GM15510 (cell line): ENCODE measurements around the gene PFKL.

Experiments used
- POLR2A ChIP-seq: IDR thresholded peaks from 3 replicates; pipeline ENCODE4 v1.6.1; 2011; ENCODE audit warnings: borderline replicate concordance; ENCODE audit not compliant: insufficient read length; ENCODE audit errors: extremely low read depth

PFKL gene

DNA sequence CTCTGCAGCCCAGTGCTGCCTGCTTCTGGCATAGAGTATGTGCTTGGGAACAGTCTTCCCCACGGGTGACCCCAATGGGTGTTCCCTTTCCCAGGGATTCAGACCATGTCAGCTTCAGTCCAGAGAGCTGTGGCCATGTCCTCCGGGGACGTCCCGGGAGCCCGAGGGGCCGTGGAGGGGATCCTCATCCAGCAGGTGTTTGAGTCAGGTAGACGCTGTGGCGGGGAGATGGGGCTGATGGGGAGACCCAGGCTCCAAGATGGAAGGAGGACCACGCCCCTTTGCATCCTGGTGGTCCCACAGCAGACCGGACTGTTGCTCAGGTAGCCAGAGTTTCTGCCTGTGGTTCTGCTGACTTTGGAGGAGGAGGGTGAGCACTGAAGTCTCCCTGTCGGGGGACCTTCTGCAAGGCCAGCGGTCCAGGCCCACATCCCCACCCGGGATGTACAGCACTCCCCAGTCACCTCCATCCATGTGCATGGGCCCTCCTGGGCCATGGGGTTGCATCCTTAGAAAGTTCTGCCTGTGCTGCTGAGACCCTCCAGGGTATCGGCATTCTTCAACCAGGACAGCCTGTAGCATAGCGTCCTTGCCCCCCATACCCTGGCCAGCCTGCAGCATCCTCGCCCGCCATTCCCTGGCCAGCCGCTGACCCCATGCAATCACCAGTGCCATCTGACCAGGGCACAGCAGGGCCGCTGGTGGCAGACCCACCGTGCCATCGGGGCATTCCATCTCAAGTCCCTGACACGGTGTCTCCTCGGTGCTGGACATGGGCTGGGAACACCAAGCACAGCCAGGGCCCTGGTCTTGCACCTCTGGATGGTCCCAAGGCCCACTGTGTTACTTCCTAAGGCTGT is 11.4 kb upstream of the PFKL start:
- TF ChIP-seq POLR2A: no peak

DNA sequence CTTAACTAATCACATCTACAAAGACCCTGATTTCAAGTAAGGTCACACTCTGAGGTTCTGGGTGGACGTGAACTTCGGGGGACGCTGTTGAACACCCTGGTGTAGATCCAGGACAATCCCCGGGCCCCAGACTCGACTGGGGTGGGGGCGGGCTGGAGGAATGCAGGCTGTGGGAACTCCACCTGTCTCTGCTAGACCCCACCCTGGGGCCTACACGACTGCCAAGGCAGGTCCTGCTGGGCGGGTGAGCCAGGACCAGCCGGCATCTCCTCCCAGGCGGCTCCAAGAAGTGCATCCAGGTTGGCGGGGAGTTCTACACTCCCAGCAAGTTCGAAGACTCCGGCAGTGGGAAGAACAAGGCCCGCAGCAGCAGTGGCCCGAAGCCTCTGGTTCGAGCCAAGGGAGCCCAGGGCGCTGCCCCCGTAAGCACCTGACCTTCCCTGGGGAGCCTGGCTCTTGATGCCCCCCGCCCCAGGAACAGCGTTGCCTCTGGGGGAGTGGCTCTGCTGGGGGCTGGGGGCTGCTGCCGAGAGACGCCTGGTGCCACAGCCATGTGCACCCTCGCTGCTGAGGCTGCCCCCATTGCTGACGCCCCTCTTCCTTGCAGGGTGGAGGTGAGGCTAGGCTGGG is 10.4 kb upstream of the PFKL start:
- TF ChIP-seq POLR2A: no peak

DNA sequence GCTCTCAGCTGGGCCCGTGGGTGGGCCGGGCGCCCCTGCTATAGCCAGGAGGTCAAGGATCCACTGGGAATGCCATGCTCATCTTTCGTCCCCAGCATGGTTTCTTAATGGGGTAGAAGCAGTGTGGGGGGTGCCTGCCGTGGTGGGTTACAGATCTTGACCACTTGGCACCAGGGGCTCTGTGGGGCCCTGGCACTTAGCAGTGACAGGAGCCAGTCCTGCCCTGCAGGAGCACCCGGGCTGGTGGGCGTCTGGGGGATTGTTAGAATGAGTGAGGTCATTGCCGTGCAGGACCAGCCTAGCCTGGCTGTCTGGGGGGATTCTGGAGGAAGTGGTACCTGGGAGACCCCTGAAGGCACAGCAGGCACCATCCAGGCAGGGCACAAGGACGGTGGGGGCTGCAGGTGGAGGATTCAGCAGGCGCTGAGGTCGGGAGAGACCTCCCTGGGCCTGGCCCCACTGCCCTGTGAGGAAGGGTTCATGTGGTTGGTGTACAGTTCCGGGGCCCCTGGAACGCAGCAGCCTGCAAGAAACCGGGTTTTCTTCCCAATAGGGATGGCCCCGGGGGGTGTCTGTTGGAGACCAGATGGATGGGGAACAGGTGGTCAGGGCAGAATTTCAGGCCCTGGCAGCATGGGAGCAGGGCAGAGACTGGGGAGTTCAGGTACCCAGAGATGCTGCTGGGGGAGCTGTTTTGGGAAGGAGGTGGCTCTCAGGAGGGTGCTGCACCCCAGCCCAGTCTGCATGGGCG is 9.4 kb upstream of the PFKL start:
- TF ChIP-seq POLR2A: no peak

DNA sequence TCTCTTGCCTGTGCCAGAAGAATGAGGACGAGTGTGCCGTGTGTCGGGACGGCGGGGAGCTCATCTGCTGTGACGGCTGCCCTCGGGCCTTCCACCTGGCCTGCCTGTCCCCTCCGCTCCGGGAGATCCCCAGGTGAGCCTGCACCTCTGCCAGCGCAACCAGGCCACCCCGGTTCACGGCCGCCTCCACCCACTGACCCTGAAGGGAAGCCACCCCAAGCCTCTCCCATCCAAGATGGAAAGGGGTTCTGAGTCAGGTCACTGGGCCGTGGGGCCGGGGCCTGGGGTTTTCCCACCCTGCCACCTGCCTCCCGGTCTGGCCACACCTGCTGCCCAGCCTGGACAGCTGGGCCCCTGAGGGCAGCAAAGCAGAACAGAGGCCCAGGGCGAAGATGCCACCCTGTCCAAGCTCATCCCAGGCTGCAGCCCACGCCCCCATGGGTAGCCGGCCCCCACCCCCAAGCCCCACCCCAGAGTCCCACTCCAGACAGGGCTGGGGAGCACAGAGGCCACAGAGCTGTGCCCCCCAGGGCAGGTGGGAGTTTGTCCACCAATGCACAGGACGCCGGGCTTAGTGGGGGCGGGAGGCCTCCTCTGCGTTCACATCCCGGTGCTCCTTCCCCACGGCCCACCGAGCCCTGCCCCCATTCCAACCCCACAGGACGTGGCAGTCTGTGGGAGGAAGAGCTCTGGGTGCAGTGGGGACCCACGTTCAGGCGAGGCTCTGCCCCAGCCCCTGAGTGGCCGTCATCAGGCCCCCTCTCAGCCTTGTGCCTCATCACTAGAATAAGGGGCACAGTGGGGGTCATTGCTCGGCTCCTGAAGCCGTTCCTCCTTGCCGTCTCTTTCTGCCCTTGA is 8.5 kb upstream of the PFKL start:
- TF ChIP-seq POLR2A: no peak

DNA sequence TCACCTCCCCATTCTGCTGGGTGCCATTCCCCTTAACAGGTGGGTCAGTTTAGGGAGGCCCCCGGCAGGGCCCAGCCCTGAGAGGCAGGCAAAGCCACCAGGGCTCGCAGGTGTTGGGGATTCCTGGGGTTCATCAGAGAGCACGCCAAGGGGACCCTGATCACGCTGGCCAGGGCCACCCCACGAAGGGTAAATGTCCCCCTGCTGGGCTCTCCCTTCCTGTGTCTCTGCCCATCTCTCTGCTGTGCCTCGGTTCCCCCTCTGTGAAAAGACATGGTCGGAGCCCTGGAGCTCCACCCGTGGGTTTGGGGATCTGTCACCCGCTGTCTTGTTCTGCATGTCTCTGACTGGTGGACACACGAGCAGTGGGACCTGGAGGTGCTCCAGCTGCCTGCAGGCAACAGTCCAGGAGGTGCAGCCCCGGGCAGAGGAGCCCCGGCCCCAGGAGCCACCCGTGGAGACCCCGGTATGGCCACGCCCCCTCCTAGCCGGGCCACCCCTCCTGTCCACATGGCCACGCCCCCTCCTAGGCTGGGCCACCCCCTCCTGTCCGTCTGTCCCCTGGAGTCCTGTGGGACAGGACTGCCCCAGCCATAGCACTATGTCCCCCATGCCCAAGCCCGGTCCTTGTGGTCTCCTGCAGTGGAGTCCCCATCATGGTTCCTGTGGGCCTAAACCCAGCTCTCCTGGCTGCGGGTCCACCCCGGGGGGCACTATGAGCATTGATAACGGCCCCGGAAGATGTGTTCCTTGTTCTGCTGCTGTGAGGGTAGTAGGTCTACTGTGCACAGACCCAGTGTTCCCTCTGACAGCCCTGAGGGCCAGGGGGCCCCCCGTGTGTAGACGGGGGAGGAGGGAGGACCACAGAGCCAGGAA is 7.7 kb upstream of the PFKL start:
- TF ChIP-seq POLR2A: no peak

DNA sequence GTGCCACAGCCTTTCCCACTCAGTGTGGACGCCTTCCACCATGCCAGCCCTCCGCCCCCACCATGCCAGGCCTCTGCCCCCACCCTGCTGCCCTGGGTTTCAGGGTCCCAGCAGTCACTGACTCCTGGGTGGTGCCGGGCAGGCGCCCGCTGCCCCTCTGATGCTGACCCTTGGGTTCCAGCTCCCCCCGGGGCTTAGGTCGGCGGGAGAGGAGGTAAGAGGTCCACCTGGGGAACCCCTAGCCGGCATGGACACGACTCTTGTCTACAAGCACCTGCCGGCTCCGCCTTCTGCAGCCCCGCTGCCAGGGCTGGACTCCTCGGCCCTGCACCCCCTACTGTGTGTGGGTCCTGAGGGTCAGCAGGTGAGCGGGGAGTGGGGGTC is 7.0 kb upstream of the PFKL start:
- TF ChIP-seq POLR2A: no peak

DNA sequence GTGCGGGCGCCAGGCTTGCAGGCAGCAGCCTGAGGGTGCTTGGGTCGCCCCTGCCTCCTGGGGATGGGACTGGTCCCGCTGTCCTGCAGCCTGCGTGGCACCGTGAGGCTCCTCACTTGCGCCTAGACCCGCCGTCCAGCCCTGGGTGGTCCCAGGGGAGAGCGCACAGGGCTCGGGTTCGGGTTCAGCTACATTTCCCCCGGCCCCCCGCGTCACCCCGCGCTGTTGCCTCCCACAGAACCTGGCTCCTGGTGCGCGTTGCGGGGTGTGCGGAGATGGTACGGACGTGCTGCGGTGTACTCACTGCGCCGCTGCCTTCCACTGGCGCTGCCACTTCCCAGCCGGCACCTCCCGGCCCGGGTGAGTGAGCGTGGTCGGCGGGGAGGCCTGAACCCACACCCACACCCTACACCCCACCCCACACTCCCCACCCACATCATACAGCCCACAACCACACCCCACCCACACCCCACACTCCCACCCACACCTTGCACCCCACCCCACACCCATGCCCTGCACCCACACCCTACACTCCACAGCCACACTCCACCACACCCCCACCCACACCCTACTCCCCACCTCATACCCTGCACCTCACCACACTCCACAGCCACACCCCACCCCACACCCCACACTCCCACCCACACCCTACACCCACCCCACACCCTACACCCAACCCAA is 6.2 kb upstream of the PFKL start:
- no peak for TF ChIP-seq POLR2A

DNA sequence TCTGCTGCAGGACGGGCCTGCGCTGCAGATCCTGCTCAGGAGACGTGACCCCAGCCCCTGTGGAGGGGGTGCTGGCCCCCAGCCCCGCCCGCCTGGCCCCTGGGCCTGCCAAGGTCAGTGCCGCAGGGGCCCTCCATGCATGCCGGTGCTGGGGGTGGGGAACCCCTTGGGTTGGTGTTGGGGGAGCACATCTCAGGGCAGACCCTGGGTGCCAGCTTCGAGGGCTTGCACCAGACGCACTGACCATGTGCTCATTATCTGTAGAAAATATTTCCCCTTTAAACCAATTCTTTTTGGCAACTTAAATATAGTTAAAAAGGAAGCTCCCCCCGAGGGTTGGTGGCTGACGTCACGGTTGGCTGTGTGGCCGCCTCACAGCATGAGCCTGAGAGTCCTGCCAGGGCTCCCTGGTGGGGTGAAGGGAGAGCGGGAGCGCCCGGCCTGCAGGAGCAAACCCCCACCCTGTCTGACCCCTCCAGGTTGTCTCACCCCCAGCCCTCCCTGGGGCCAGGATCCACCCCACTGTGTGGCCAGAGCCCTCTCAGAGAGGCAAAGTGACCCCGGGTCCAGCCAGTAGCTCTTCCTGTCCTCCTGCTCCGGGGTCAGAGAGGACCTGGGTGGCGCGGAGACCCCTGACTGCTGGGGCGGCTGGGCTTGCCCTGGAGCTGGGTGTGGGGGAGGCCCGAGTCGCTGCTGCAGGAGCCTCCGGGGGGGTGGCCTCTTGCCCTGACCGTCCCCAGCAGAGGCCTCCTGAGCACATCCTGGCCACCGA is 5.3 kb upstream of the PFKL start:
- TF ChIP-seq POLR2A: no peak

DNA sequence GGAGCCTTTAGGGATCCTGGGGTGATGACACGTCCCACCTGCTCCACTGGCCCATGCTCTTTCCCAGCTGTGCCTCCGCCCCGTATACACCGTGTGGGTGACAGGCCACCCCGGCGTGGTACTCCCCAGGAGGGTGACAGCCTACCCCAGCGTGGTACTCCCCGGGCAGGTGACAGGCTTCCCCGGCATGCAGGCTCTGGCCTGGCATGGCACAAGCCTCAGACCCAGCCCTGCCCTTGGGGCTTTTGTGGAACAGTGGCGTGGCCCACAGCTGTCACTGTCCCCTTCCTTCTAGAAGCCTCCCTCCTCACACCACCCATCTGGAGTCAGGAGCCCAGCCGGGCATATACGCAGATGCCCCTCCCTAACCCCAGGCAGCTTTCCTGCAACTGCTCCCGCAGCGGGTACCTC is 4.7 kb upstream of the PFKL start:
- no peak for TF ChIP-seq POLR2A

DNA sequence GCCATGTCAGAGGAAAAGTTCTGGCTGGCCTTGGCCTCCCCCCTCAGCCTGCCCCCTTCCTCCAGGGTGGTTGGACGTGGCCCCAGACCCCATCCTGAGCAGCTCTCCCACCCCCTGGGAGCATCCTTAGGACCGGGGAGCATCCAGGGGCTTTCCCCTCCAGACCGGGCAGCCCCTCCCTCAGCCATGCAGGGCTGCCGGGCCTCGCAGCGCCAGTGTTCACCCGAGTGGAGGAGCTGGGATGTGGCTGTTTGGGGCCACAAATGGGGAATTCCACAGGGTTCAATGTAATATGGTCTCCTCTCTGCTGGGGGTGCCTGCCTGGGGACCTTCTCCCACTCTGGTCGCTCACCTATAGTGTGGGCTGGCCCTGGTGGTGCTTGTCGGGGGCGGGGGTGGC is 4.2 kb upstream of the PFKL start:
- no peak for TF ChIP-seq POLR2A

DNA sequence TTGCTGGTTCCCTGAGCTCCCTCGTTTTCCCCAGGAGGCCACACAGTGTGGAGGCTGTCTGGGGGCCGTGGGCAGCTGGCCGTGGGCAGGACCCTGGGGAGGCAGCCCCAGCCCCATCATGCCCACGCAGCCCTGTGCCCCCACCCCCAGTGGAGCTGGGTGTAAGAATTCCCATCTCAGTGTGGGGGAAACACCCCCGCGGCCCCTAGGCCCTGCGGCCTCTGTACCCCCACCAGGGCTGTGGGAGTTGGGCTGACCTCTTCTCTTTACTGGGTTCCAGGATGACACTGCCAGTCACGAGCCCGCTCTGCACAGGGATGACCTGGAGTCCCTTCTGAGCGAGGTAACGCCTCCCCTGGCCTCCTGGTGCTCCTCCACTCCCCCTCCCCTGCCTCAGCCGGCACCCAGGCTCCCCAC is 3.7 kb upstream of the PFKL start:
- TF ChIP-seq POLR2A: no peak

DNA sequence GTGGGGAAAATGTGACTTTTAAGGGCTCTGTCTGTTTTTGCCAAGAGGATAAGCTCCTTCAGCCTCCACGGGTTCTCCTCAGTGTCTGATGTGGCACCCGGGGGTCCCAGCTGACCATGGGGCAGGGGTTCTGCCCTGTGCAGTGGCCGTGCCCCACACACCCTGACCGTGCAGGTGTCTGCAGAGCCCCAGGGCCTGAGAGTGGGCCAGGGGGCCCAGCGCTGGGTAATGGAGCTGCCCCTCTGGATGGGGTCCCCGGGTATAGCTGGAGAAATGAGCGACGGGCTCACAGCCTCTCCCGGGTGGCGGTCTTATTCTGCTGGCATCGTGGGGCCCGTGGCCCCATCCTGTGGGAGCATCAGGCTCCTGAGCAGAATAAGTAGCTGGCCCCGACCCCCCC is 2.9 kb upstream of the PFKL start:
- TF ChIP-seq POLR2A: no peak
